ENCODE data around the gene TST.

Gene TST

DNA sequence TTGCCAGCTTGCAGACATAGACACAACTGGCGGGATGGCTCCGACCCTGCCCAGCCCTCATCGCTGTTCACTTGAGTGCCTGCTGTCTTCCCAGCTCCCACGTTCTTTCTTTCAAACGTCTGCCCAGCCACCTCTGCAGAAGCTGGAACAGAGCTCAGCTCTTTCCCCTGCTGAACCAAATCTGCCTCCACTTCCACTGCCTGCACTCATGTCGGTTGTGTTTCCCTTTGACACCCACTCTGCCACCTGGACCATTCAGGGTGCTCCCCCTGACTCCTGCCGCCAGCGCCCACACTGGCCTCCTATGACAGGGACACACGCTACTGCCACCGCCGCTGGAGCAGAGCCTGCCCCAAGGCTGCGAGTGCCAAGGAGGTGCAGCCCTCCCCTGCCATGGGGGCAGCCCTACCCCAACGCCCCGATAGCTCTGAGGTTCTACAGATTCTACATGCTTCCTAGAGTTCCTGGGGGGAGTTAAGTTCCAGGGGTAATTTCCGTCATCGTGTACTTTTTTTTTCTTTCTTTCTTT, 37.9 kb downstream of the TST start:
- DNase-seq (ENCODE audit: low spot score), result no peak

DNA sequence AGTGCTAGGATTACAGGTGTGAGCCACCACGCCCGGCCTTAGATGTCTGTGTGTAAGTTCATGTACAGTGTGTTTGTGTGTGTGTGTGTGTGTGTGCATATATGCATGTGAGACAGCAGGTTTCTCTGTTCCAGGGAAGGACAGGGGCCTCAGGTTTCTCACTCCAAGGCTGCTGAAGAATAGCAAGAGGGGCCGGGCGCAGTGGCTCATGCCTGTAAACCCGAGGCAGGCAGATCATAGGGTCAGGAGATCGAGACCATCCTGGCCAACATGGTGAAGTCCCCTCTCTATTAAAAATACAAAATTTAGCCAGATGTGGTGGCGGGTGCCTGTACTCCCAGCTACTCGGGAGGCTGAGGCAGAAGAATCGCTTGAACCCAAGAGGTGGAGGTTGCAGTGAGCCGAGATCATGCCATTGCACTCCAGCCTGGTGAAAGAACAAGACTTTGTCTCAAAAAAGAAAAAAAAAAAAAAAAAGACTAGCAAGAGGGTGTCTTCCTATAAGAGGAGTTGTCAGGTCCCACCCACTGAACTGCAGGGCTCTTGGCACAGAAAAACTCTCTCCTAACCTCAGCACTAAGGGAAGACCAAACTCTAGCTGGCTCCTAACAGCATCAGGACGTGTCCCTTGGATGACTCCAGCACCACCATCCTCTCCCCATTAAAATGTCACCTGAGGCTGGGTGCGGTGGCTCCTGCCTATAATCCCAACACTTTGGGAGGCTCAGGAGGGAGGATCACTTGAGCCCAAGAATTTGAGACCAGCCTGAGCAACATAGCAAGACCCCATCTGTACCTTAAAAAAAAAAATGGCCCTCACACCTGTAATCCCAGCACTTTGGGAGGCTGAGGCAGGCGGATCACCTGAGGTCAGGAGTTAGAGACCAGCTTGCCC, 40.0 kb downstream of the TST start:
- no peak for DNase-seq (ENCODE audit: low spot score)

DNA sequence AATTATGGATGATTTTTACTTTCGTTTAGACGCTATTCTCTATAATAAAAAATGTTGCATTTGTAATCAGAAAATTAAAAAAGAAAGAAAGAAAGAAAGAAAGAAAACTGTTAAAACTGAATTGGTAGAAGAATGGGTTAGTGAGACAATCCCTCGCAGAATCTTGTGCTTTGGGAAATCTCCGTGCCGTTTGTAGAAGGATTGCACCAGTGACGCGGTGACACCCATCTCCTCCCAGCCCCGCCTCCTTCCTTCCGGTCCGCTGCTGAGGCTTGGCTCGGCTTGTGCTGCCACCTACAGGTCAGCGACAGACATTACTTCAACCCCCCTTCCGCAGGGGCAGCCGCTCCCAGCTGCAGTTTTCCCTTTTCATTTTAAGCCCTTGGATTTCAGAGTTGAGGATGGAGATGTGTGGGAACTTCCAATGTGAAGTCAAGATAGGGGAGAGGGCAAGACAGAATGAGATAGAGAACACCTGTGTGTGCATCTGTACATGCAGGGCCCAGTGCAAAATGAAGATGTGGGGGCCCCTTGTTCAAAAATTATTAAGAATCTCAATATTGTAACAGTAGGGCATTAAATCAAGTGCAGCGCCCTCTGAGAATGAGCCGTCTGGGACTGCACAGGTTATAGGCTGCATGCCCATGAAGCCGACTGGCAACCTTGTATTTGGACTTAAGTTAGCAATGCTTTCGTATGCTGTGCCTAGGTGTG, 41.1 kb downstream of the TST start:
- peak; percentile 86 for DNase-seq (ENCODE audit: low spot score)

DNA sequence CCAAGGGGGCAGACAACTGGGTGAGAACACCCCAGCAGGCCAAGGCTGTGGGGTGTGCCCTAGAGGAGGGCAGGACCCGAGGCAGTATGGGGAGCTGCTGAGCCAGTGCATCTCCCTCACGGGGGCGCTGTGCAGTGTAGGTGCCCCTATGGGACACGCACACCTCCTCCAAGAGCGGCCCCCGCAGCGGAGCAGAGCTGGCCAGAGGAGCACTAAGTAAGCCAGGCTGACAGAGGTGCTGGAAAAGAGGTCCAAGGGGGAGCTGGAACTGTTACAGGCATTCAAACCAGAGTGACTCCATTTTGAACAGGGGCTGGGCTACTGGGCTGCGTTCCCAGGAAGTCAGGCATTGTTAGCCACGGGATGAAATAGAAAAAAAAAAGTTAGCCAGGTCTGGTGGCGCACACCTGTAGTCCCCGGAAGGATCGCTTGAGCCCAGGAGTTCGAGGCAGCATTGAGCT, 41.8 kb downstream of the TST start:
- DNase-seq (ENCODE audit: low spot score), result peak; percentile 29

DNA sequence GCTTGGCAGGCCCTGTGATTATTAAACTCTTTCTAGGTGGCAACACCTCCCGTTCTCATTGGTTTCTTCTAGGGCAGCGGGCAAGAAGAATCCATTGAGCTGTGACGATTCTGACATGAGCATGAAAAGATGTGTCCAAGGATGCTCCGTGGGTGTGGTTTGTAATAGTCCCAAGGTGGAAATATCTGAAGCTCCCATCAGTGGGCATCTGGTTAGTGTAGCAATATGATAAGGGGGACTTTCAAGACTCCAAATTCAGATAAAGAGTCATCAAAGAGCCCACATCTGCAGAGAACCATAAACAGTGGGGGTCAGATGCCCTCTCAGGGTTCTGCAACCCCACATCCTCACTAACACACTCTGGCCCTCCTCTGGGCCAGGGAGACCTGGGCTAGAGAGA, 42.6 kb downstream of the TST start:
- DNase-seq (ENCODE audit: low spot score), result no peak

DNA sequence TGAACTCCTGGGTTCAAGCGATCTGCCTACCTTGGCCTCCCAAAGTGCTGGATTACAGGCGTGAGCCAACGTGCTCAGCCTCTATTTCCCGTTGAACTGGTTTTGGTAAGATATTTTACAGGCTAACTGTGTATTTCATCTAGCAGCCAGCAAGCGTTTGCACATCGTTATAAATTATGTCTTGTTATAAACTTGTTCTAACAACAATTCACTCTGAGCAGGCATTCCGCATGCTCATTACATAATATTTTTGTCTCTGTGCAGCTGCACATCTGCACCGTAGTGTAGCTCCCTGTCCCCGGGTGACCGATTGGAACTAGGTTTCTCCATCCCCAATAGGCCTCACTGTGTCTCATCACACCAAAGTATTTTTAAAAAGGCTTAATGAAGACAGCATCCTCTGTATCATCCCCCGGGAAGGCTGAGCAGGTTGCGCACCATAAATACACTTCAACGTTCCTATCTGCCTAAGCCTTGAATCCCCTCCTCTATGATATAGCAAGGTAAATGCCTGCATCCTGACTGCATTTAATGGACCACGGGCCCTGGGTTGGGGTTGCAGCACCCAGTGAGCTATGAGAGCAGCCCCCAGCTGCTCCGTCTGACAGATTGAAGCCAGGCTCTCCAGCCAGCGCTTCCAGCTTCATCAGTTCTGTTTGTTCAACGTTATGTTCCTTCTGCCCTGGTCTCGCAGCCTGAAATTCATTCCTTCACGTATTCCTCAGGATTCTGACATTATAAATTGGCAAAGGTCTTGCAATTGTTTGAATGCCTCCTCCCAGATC, 47.7 kb downstream of the TST start:
- no peak for DNase-seq (ENCODE audit: low spot score)

DNA sequence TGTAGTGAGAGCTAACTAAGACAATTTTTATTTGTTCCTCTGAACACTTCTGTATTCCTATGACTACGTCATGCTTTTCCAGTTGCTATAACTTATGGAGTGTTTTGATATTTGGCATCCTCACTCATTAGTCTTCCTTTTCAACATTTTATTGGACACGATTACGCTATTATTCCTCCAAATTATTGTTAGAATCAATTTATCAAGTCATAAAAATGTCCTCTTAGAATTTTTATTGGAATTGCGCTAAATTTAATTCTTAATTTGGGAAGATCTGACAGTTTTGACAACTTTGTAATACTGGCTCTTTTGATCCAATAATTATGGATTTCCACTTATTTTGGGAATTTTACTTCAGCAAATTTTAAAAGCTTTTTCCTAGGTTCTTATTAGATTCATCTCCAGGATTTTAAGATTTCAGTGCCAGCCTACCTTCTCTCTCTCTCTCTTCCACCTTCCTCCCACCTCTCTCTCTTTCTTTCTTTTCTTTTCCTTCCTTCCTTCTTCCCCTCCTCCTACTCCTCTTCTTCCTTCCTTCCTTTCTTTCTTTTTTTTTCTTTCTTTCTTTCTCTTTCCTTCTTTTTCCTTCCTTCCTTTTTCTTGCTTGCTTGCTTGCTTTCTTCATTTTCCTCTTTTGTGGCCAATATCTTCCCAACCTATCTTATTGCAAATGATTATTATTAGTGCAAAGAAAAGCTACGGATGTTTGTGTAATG, 50.8 kb downstream of the TST start:
- no peak for DNase-seq (ENCODE audit: low spot score)

DNA sequence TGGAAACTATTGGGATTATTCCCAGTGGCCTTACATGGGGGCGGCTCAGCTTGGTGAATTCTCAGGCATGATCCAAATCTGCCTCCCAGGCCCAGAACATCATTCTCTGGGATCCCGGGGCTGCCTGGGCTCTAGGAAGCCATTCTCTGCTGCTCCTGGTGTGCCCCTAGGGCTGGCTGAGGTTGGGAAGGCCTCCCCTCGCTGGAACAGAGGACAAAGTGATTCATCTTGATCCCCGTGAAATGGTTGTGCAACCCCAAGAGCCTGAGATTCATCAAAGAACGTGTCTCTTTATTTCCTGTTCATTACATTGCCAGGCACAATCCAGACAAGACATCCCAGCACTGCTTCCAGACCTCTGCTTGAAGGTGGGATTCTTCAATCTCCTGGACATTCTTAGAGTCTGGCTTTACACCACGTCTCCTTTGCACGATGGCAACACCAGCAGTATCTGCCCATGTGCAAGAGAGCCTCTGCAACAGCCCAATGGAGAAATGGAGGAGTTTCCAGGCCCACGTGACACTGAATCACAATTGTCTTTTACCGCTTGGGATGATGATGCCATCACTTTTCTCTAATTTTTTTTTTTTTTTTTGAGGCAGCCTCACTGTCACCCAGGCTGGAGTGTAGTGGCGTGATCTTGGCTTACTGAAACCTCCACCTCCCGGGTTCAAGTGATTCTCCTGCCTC, 52.3 kb downstream of the TST start:
- DNase-seq (ENCODE audit: low spot score), result no peak

DNA sequence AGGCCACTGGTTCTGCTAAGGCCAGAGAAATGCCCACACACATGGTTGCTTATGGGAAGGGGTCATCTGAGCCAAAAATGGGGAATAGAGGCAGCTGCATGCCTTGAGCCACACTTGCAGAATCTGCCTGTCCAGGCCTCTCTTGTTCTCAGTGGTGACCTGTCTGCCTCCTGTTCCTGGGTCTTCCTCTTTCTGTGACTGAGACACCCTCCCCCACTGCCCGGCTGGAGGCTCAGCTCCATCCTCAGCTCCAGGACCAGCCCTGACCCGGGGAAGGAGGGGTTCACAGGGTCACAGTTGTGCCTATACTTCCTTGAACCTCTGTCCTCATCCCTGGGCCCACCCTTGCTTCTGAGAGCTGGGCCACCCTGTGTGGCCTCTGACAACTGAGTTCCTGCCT, 53.6 kb downstream of the TST start:
- no peak for DNase-seq (ENCODE audit: low spot score)

DNA sequence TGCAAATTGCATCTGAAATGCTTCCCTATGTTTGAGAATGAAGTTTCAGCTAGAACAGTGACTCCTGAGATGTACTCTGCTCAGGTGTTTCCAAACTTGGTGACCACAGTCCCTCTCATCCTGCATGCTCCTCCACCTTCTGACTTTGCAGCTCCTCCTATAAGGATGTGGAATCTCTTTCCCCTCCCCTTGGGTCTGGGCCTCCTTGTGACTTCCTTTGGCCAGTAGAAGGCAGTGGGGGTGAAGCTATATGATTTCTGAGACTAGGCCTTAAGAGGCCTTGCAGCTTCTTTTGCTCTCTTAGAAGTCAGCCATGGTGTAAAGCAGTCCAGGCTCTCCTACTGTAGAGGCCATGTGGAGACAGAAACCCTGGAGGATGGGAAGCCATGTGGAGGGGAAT, 55.1 kb downstream of the TST start:
- no peak for DNase-seq (ENCODE audit: low spot score)

DNA sequence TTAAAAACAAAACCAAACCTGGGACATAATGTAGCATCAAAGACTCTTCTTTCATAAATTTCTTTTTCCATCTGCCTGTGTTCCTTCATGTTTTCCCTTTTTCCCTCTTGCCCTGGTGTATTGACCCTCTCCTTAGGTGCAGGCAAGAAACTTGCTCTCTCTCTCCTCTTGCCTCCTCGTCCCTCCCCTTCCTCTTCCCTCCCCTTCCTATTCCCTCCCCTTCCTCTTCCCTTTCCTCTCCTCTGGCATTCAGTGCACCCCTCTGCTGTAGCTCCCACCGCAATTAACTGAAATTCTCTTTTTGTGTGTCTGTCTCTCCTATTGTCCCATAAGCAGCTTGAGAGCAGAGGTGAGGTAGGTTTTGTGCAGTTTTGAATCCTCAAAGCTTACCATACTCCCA, 55.9 kb downstream of the TST start:
- no peak for DNase-seq (ENCODE audit: low spot score)

DNA sequence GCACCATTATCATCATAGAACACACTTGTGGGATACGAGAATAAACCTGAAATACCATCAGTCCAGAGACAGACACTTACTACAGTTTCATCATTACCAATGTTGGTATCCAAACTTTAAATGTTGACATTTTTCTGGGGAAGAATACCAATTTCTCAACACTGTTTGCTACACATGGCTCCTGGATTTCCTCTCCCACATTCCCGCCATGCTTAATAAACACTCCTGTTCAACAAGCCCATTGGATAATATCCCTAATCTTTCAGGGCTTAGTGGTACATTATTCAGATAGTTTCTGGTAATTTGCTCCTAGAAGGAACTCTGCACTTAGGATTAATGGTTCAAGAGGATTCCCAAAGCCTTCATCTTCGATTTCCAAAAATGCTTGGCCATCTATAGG, 57.6 kb downstream of the TST start:
- DNase-seq (ENCODE audit: low spot score), result no peak
